ENCODE results near the gene HOXA6.

HOXA6 gene

DNA sequence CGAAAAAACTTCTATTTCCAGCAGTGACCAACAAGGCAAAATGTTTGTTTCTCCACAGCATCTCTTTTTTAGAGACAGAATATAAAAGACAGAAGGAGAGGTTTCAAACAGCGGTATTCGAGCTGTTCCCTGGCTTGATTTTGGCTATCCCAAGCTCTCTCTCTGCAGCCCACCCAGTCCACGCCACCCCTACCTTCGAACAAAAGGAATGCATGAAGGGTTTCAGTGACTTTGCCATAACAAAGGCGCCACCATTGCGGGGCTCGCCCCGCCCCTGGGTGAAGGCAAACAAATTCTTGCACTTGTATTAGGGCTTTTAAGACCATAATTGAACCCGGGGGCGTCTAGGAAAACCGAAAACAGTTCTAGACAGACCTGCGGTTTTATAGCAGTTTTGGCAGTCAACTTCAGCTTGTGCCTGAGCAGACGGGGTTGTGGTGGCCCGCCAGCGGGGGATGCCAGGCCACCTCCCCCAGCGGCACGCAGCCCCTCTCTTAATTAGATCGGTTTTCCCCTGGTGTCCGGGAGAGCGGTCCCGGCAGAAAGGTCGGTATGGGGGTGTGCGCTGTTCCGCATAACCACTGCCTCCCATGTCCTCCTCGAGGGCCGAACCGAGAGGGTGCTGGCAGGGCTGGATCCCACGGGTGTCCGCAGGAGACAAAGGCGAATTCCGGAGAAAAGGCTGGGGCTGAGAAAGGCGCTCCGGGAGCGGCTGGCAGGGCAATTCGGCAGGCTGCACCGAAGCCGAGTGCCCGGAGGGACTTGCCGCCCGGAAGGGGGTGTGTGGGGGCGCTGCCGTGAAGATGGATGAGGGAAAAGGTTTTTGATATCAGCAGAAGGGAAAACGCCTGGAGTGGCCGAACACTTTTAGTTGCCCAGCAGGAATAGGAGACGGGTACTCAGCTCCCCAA lies 40.2 kb upstream of the HOXA6 start:
- peaks cover 10% of the 10 kb centered on the region for H3K36me3 Mint-ChIP-seq (ENCODE audit: low read depth)
- H3K4me1 Mint-ChIP-seq (ENCODE audit: low read depth): peaks cover 22% of the 10 kb centered on the region
- H3K27ac Mint-ChIP-seq: peak overlapping the region; percentile 41
- peak overlapping the region; percentile 42 for H3K4me3 Mint-ChIP-seq
- peaks cover 88% of the 10 kb centered on the region for H3K27me3 Mint-ChIP-seq (ENCODE audit: low read depth)
- H3K9me3 Mint-ChIP-seq: no peaks in the 10 kb centered on the region

GRCh38 chr7:27186668-27187474 lies 39.3 kb upstream of the HOXA6 start:
- Mint-ChIP-seq H3K4me1 (ENCODE audit: low read depth) (peaks cover 21% of the 10 kb centered on the region), H3K27me3 (ENCODE audit: low read depth) (peaks cover 91% of the 10 kb centered on the region), H3K36me3 (ENCODE audit: low read depth) (peaks cover 10% of the 10 kb centered on the region), H3K9me3 (no peaks in the 10 kb centered on the region), H3K4me3 (no peak overlapping the region), H3K27ac (no peak overlapping the region)

DNA sequence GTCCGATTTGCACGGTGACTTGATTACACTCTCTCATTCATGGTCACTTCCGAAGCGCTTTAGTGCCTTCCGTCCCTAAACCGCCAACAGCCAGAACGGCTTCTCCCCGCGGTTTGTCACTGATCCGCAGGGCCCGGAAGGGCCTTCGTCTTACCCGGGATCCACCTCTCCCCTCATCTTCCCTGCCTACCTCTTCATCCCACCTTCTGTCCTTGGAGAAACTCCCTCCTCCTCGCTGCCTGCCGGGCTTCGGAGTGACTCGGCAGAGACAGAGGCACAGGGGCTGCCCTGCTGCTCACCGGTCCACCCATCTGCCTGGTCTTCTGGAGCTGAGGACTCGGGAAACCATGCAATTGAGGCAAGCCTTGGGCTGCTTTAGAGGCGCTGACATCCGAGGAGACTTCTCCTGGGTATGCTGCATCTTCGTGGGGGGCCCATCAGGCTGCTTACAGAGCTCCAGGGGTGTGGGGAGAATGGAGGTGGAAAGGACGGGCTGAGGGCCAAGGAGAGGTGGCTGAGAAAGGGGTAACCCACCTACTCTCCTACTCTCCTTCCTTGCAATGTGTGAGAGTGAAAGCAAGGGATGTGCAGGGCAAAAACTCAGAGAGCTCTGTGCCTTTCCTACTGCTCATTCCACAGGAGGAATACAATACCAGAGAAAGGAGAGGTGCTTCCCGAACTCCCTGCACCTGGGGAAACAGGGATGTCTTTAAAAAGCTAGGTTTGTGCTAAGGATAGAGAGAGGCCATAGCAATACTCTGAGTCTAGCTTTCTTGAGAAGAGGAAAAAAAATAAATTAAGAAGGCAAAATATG lies 38.5 kb upstream of the HOXA6 start:
- Mint-ChIP-seq H3K27ac (peak overlapping the region; percentile 87), H3K4me1 (ENCODE audit: low read depth) (peaks cover 21% of the 10 kb centered on the region), H3K27me3 (ENCODE audit: low read depth) (peaks cover 92% of the 10 kb centered on the region), H3K4me3 (peak overlapping the region; percentile 63), H3K9me3 (no peaks in the 10 kb centered on the region), H3K36me3 (ENCODE audit: low read depth) (peaks cover 10% of the 10 kb centered on the region)

DNA sequence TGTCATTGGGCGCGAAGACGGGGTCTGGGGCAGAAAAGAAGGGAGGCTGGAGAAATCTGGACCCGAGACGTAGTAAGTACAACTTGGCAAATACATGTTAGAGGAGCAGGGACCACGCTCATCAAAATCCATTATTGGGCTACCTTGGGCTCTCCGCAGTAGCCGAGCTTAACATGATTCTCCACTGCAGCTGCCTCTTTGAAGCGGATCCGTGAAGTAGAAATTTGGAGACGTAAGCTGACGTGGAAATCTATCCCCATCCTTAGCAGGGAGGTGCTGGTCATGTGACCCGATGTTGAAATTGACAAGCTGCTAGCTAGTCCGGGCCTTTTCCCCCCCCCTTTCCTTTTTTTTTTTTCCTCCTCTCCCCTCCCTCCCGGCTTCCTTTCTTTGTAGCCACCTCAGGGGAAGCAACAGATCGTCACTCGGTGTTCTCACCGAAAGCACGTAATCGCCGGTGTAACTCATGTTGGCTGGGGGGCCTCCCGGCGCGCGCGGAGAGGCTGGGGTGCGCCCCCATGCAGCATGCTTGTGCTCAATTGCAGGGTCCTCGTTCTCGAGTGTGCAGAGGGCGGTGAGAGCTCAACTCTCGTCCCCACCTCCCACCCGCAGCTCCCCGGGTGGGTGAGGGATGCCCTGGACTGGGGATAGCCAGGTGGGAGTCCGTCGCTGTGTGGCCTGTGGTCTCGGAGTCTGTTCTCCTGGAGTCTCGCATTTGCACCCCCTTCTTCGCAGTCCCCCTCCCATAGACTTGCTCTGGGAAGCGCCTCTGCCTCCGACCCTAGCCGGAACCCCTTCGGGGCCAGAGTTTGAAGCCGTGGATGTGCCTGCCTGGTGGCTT lies 37.7 kb upstream of the HOXA6 start, which contains the start of gene HOXA11:
Gene HOXA11, minus strand, starts transcription at position 220 of the 841 bp plus-strand sequence. Its CDS starts 88 bp downstream, at position 132.
- Mint-ChIP-seq H3K27ac (peak within 1 kb of the TSS; percentile 87), H3K9me3 (no peaks in the 10 kb centered on the region), H3K36me3 (ENCODE audit: low read depth) (peaks cover 7% of the 10 kb centered on the region), H3K4me1 (ENCODE audit: low read depth) (peaks cover 21% of the 10 kb centered on the region), H3K27me3 (ENCODE audit: low read depth) (peaks cover 88% of the 10 kb centered on the region), H3K4me3 (peak within 1 kb of the TSS; percentile 63)

DNA sequence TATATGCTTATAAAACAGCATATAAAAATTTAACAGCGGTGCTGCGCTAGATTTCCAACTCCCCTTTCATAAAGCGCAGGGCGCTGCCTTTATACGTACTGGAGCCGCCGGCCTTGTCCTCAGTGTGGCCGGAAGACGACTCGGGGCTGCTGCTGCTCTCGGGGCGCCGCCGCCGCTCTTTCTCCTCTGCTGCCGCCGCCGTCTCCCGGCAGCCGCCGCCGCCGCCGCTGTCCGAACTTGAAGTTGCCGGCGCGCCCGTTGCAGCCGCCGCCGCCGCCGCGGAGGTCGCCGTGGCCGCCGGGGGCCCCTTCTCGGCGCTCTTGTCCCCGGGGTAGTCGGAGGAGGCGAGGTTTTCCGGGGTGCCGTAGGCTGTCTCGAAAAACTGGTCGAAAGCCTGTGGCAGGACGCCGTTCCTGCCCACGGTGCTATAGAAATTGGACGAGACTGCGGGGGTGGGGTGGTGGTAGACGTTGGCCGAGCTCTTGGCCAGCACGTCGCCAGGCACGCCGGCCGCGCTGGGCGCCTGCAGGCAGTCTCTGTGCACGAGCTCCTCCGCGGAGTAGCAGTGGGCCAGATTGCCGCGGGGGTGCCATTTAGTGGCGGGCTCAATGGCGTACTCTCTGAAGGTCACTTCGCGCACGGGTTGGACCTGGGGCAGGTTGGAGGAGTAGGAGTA lies 36.9 kb upstream of the HOXA6 start:
- H3K27ac Mint-ChIP-seq: peak overlapping the region; percentile 67
- no peaks in the 10 kb centered on the region for H3K9me3 Mint-ChIP-seq
- peaks cover 4% of the 10 kb centered on the region for H3K36me3 Mint-ChIP-seq (ENCODE audit: low read depth)
- peak overlapping the region; percentile 42 for H3K4me3 Mint-ChIP-seq
- peaks cover 86% of the 10 kb centered on the region for H3K27me3 Mint-ChIP-seq (ENCODE audit: low read depth)
- H3K4me1 Mint-ChIP-seq (ENCODE audit: low read depth): peaks cover 21% of the 10 kb centered on the region

DNA sequence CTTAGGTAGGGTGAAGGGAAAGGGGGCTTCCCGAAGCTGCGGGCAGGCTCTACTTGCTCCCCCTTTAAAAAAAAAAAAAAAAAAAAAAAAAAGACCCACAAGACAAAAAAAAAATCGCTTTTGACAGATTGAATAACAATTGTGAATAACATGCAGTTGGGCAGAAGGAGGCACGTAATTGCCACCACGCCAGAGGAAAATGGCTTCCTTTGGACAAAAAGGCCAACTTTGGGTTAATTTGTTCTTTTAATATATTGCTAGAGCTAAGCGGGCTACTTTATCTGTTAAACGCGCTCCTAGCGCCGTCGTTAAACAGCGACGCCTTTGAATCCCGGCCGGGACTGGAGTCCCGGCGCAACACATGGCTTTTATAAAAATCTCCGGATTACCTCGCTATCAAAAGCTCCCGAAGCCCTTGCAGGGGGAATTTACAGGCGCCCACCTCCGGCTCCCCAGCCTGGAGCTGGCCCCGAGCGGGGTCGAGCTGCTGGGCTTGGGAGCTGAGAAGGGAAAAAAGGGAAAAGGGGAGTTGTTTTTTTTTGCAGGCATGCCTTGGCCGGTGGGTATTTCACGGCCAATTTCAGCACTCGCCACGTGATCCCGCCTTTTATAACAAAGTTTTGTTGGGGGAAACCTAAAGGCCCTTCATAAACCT lies 36.2 kb upstream of the HOXA6 start:
- peaks cover 86% of the 10 kb centered on the region for H3K27me3 Mint-ChIP-seq (ENCODE audit: low read depth)

DNA sequence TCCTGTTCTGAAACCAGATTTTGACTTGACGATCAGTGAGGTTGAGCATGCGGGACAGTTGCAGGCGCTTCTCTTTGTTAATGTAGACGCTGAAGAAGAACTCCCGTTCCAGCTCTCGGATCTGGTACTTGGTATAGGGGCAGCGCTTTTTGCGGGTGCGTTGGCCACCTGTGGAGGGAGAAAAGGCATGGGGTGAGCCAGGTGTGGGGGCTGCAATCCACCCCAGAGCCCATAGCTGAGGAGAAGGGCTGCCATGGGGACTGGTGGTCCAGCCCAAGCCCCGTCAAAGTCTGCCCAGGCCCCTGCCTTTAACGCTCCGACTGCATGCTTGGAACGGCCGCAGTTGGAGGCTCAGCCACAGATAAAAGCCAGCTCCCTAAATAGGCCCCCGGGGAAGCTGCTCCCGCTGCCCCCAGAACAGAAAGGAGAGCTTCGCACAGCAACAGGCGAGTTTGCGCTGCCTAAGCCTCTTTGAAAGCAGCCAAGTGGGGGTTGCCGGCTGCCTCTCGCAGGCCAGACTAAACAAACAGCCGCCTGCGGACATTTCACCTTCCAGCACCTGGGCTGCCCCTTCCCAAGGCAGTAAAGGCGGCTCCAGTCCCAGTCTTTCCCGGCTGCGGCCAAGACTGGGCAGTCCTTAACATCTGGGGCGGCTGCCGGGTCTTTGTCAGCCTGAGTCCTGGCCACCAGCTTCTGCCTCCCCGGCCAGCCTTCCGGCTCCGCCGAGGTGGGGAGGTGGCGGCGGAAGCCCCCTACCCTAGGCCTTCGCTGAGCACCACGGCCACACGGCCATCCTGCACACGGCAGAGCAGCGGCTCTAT lies 35.5 kb upstream of the HOXA6 start:
- no peaks in the 10 kb centered on the region for H3K9me3 Mint-ChIP-seq
- no peak overlapping the region for H3K4me3 Mint-ChIP-seq
- H3K36me3 Mint-ChIP-seq (ENCODE audit: low read depth): peaks cover 4% of the 10 kb centered on the region
- peaks cover 85% of the 10 kb centered on the region for H3K27me3 Mint-ChIP-seq (ENCODE audit: low read depth)
- H3K4me1 Mint-ChIP-seq (ENCODE audit: low read depth): peaks cover 18% of the 10 kb centered on the region
- peak overlapping the region; percentile 31 for H3K27ac Mint-ChIP-seq

More for the DNA sequence above, 36.2 kb upstream of the HOXA6 start:
- peaks cover 23% of the 10 kb centered on the region for H3K4me1 Mint-ChIP-seq (ENCODE audit: low read depth)
- peak overlapping the region; percentile 31 for H3K27ac Mint-ChIP-seq
- no peaks in the 10 kb centered on the region for H3K9me3 Mint-ChIP-seq
- no peak overlapping the region for H3K4me3 Mint-ChIP-seq
- H3K36me3 Mint-ChIP-seq (ENCODE audit: low read depth): peaks cover 4% of the 10 kb centered on the region

GRCh38 chr7:27182285-27182841 lies 34.8 kb upstream of the HOXA6 start:
- peaks cover 85% of the 10 kb centered on the region for H3K27me3 Mint-ChIP-seq (ENCODE audit: low read depth)
- peaks cover 18% of the 10 kb centered on the region for H3K4me1 Mint-ChIP-seq (ENCODE audit: low read depth)
- H3K27ac Mint-ChIP-seq: no peak overlapping the region
- H3K36me3 Mint-ChIP-seq (ENCODE audit: low read depth): peaks cover 4% of the 10 kb centered on the region
- H3K9me3 Mint-ChIP-seq: no peaks in the 10 kb centered on the region
- H3K4me3 Mint-ChIP-seq: no peak overlapping the region

- Mint-ChIP-seq H3K27ac (no peak overlapping the region), H3K9me3 (no peaks in the 10 kb centered on the region), H3K36me3 (ENCODE audit: low read depth) (peaks cover 4% of the 10 kb centered on the region), H3K27me3 (ENCODE audit: low read depth) (peaks cover 80% of the 10 kb centered on the region), H3K4me3 (no peak overlapping the region), H3K4me1 (ENCODE audit: low read depth) (peaks cover 18% of the 10 kb centered on the region)
Observed at GRCh38 chr7:27181795-27182275, 34.3 kb upstream of the HOXA6 start.

DNA sequence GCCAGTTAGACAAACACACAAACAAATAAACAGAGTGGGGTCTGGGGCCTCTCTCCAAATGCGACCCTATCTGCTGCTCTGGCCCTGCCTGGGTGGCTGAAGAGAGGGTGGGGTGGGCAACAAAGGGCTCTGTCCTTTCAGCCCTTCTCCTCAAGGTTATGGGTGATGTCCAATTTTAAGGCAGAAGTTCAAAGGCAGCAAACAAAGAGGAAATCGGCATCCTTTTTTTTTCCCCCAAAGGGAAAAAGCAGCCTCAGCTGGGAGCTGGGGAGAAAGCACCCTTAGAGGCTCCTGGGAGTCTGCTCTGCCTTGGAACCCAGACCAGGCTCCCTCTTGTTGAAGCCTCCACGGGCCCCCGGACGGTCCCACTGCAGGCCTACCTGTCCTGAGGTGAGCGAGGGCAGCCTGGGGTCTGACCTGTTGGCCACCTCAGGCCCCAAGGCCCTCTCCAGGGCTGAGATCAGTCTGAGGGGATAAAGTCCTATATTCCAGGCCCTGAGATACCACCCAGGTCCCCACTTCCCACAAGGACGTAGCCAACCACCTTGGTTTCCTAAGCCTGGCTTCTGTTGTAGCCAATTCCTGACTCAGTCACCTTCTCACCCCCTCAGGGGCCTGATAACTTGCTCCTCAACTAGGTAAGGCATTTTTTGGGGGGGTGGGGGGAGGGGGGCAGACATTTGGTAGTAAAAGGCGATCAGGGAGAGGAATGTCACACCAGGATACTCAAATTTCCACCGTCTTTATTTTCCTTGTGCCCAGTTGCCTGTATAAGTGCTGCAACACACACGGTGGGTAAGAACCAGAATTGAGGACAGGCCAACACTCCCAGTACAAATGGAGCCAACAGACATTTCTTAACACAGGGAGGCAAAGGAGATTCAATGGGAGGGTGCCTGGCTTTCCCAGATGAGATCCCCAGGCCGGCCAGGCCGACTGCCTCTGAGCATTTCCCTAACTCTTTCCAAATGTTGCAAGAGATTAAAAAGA lies 33.2 kb upstream of the HOXA6 start:
- Mint-ChIP-seq H3K27me3 (ENCODE audit: low read depth) (peaks cover 69% of the 10 kb centered on the region), H3K36me3 (ENCODE audit: low read depth) (peaks cover 4% of the 10 kb centered on the region), H3K9me3 (no peaks in the 10 kb centered on the region), H3K4me3 (no peak overlapping the region), H3K4me1 (ENCODE audit: low read depth) (peaks cover 11% of the 10 kb centered on the region), H3K27ac (no peak overlapping the region)
